IMR-90 (cell line): ENCODE data around the gene OBP2B. TPM values are rescaled to one million over a fixed set of nuclear protein-coding genes. Genes with fewer than 3 reads are reported as not detected.

Experiments
- ATAC-seq: fragments of 200-7000 bp; cut with Tn5 transposase; 2 replicates; pipeline ENCODE4 v1.9.1; 2020; ENCODE audit warnings: low read depth, mild to moderate bottlenecking, moderate library complexity
- BruUV-seq: library from RNA; stranded (reverse); fragments of 400-500 nt; replicated peaks from 2 replicates; lab custom pipeline; 2021; lab: Mats Ljungman, UMichigan
- CTCF ChIA-PET: fragments of 300-600 bp; formaldehyde crosslinking; extraction: SDS; loops from one replicate; lab custom pipeline; 2021; ENCODE audit warnings: antibody characterized with exemption; lab: Yijun Ruan, JAX
- POLR2A ChIA-PET: fragments of 300-600 bp; sonication (Branson Sonifier 250); formaldehyde crosslinking; loops from one replicate; lab custom pipeline; 2022; ENCODE audit warnings: antibody characterized with exemption; ENCODE audit not compliant: unreplicated experiment; lab: Charles Lee
- DNase-seq: peaks from one replicate; pipeline ENCODE4 v3.0.0; 2013
- H2AFZ ChIP-seq: replicated peaks from 2 replicates; pipeline ENCODE3; 2013; ENCODE audit warnings: low read length, mild to moderate bottlenecking; ENCODE audit not compliant: poor library complexity
- H2AK5ac ChIP-seq: 2 replicates; pipeline ENCODE4 v1.6.1; 2013; ENCODE audit warnings: low read depth, low read length, inconsistent platforms
- H2AK9ac ChIP-seq: replicated peaks from 2 replicates; pipeline ENCODE3; 2013; ENCODE audit warnings: mild to moderate bottlenecking, low read depth, low read length, moderate library complexity; ENCODE audit not compliant: poor library complexity
- H2BK120ac ChIP-seq: 2 replicates; pipeline ENCODE4 v1.6.1; 2013; ENCODE audit warnings: low read depth, low read length, inconsistent platforms
- H2BK15ac ChIP-seq: 3 replicates; pipeline ENCODE4 v1.6.1; 2013; ENCODE audit warnings: low read depth, low read length, inconsistent platforms
- H2BK20ac ChIP-seq: 2 replicates; pipeline ENCODE4 v1.6.1; 2013; ENCODE audit warnings: low read depth, mild to moderate bottlenecking, inconsistent platforms, low read length, moderate library complexity
- H2BK5ac ChIP-seq: 2 replicates; pipeline ENCODE4 v1.6.1; 2013; ENCODE audit warnings: mild to moderate bottlenecking, low read depth, low read length, inconsistent platforms; ENCODE audit not compliant: poor library complexity, severe bottlenecking
- H3K14ac ChIP-seq: replicated peaks from 2 replicates; pipeline ENCODE4 v1.6.1; 2013; ENCODE audit warnings: low read depth, low read length, inconsistent platforms
- H3K18ac ChIP-seq: 2 replicates; pipeline ENCODE4 v1.6.1; 2013; ENCODE audit warnings: low read depth, low read length, control low read depth
- H3K23ac ChIP-seq: 2 replicates; pipeline ENCODE4 v1.6.1; 2013; ENCODE audit warnings: low read depth, low read length, inconsistent platforms
- H3K27ac ChIP-seq: 2 replicates; pipeline ENCODE4 v1.5.1; 2013; ENCODE audit warnings: mild to moderate bottlenecking, control low read depth, low read length; ENCODE audit not compliant: insufficient read depth
- H3K27me3 ChIP-seq: 2 replicates; pipeline ENCODE4 v1.6.1; 2013; ENCODE audit warnings: low read length; ENCODE audit not compliant: control insufficient read depth, insufficient read depth
- H3K36me3 ChIP-seq: 2 replicates; pipeline ENCODE4 v1.6.1; 2013; ENCODE audit warnings: low read length, mixed read lengths; ENCODE audit not compliant: control insufficient read depth, insufficient read depth
- H3K4ac ChIP-seq: 2 replicates; pipeline ENCODE4 v1.6.1; 2013; ENCODE audit warnings: low read depth, low read length, inconsistent platforms
- H3K4me1 ChIP-seq: 2 replicates; pipeline ENCODE4 v1.6.1; 2013; ENCODE audit warnings: low read length, mixed read lengths; ENCODE audit not compliant: control insufficient read depth, insufficient read depth
- H3K4me2 ChIP-seq: 2 replicates; pipeline ENCODE4 v1.6.1; 2013; ENCODE audit warnings: low read depth, mild to moderate bottlenecking, control low read depth, low read length, moderate library complexity
- H3K4me3 ChIP-seq: 2 replicates; pipeline ENCODE4 v1.5.1; 2013; ENCODE audit warnings: low read depth, mild to moderate bottlenecking, control low read depth, low read length, moderate library complexity; ENCODE audit not compliant: insufficient read depth
- H3K56ac ChIP-seq: 2 replicates; pipeline ENCODE4 v1.6.1; 2013; ENCODE audit warnings: low read length, inconsistent platforms; ENCODE audit not compliant: insufficient read depth; ENCODE audit errors: extremely low read depth
- H3K79me1 ChIP-seq, 2 experiments: 2 replicates each; pipeline ENCODE4 v1.6.1; 2013; ENCODE audit warnings: low read length in 2 of 2, inconsistent platforms in 1 of 2, low read depth in 1 of 2
- H3K9ac ChIP-seq: 2 replicates; pipeline ENCODE4 v1.6.1; 2013; ENCODE audit warnings: low read depth, low read length, control low read depth
- H3K9me1 ChIP-seq: 2 replicates; pipeline ENCODE4 v1.6.1; 2013; ENCODE audit warnings: low read length, inconsistent platforms; ENCODE audit not compliant: insufficient read depth
- H3K9me3 ChIP-seq: 2 replicates; pipeline ENCODE4 v1.6.1; 2013; ENCODE audit warnings: low read length; ENCODE audit not compliant: control insufficient read depth, insufficient read depth
- H4K20me1 ChIP-seq: 2 replicates; pipeline ENCODE4 v1.6.1; 2013; ENCODE audit warnings: low read length, inconsistent platforms; ENCODE audit not compliant: insufficient read depth
- H4K5ac ChIP-seq: 2 replicates; pipeline ENCODE4 v1.6.1; 2013; ENCODE audit warnings: mild to moderate bottlenecking, low read depth, low read length, control low read depth
- H4K8ac ChIP-seq, 2 experiments: 2 replicates each; pipeline ENCODE4 v1.6.1; 2013; ENCODE audit warnings: low read depth in 2 of 2, low read length in 2 of 2, control low read depth in 1 of 2, inconsistent platforms in 1 of 2
- H4K91ac ChIP-seq: 2 replicates; pipeline ENCODE4 v1.6.1; 2013; ENCODE audit warnings: low read depth, low read length, inconsistent platforms; ENCODE audit not compliant: insufficient read depth
- POLR2A ChIP-seq: IDR thresholded peaks from 2 replicates; pipeline ENCODE4 v1.6.1; 2012; ENCODE audit warnings: mild to moderate bottlenecking, low read depth, low read length
- WGBS, 2 experiments: methylation state at CpG; one replicate each; pipeline versions ENCODE4 v1.1.5 to v1.1.7; 2013; ENCODE audit warnings: missing lambda C conversion rate in 2 of 2; ENCODE audit not compliant: insufficient read length in 1 of 2; ENCODE audit errors: extremely low coverage in 2 of 2; 5-methylcytosine and 5-hydroxymethylcytosine counted together
- dilution Hi-C: fragments of 300-500 bp; cut with HindIII; formaldehyde crosslinking; loops from one replicate; pipeline ENCODE4 v1.14.3; 2018; ENCODE audit warnings: low sequenced_read_pairs; ENCODE audit not compliant: unreplicated experiment
- in situ Hi-C: fragments of 300-500 bp; cut with MboI; formaldehyde crosslinking; loops from 3 replicates; pipeline ENCODE4 v1.14.3; 2019; ENCODE audit warnings: low sequenced_read_pairs, inconsistent platforms, mixed read lengths
- intact Hi-C: fragments of 100-400 bp; cut with micrococcal nuclease; formaldehyde crosslinking; loops from 2 replicates; pipeline ENCODE4 v1.10.0; 2022
- polyA plus RNA-seq, 3 experiments: library from polyadenylated mRNA; depleted of rRNA; stranded (reverse); fragments of >200 nt; gene quantifications; 2 replicates each; pipeline ENCODE4 v1.2.3, GENCODE V29; 2012; ENCODE audit warnings: low replicate concordance in 1 of 3
- total RNA-seq: library from RNA; depleted of rRNA; stranded (reverse); fragments of >200 nt; gene quantifications from 2 replicates; pipeline ENCODE4 v1.2.3, GENCODE V29; 2012
- TF ChIP-seq, protein P1 (sequence below): fragments of 150-350 bp; IDR thresholded peaks from 2 replicates; pipeline ENCODE4 v1.6.1; 2017; ENCODE audit warnings: mild to moderate bottlenecking, antibody characterized with exemption, low read length, low read depth

OBP2B gene
- total and polyA plus RNA-seq, 2 of the 4 experiments (the other 2 are of a cell fraction), result not detected

DNA sequence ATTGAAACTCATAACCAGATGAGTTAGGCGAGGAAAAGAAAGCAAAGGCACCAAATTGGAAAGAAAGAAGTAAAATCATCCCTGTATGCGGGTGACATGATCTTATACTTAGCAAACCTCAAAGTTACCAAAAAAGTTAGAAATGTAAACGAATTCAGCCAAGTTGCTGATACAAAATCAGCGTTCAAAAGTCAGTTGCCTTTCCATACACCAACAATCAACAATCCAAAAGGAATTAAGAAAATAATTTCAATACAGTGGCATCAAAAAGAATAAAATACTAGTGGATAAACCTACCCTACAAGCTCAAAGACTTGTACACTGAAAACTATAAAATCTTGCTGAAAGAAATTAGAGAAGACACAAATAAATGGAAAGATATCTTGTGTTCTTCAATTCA, 14.5 kb downstream of the OBP2B start:
- Histone ChIP-seq H4K91ac (no peak overlapping the region), H2BK15ac (no peak overlapping the region), H3K4ac (no peak overlapping the region), H2BK120ac (no peak overlapping the region), H4K20me1 (no peaks in the 10 kb centered on the region), H3K27ac (no peak overlapping the region), H3K4me3 (no peak overlapping the region), H3K9me1 (no peaks in the 10 kb centered on the region), H3K14ac (no peak overlapping the region), H2BK5ac (no peak overlapping the region), H2BK20ac (no peak overlapping the region), H2AFZ (no peak overlapping the region), H3K9ac (no peak overlapping the region), H3K23ac (no peak overlapping the region), H3K18ac (no peak overlapping the region), H3K56ac (no peak overlapping the region), H2AK9ac (no peak overlapping the region), H3K79me1 (no peaks in the 10 kb centered on the region), H2AK5ac (no peak overlapping the region), H3K4me1 (no peaks in the 10 kb centered on the region), H3K36me3 (no peaks in the 10 kb centered on the region), H3K27me3 (peaks cover 4% of the 10 kb centered on the region), H4K8ac (no peak overlapping the region), H3K9me3 (peaks cover 2% of the 10 kb centered on the region; the same call in 1 of the 2 replicates), H3K4me2 (no peak overlapping the region), H4K5ac (no peak overlapping the region)
- dilution Hi-C loops (no loop called here), intact Hi-C loops (no loop called here), in situ Hi-C loops (no loop called here)
- ATAC-seq, result no peak
- no peak for DNase-seq
- TF ChIP-seq, protein P1, sequence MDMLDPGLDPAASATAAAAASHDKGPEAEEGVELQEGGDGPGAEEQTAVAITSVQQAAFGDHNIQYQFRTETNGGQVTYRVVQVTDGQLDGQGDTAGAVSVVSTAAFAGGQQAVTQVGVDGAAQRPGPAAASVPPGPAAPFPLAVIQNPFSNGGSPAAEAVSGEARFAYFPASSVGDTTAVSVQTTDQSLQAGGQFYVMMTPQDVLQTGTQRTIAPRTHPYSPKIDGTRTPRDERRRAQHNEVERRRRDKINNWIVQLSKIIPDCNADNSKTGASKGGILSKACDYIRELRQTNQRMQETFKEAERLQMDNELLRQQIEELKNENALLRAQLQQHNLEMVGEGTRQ, result no peak
- TF ChIP-seq POLR2A, result no peak
- CTCF ChIA-PET, result no interaction called here
- no CpG with 5 or more reads among the region's 4 CpGs for WGBS, 2 experiments
- POLR2A ChIA-PET, result interaction anchor here (0.7 kb wide), 1 partner anchor 135 kb away, joined by 7 read pairs; no protein-coding TSS in a partner anchor
- no TSS peak for BruUV-seq
